Stomach (tissue), 4 donors: ENCODE measurements around the gene TTC39B.

ENCODE experiments used
- EP300 ChIP-seq: sonication (generic); formaldehyde crosslinking; IDR thresholded peaks from one replicate; pipeline ENCODE4 v1.6.1; 2017; ENCODE audit warnings: antibody characterized with exemption
- POLR2A ChIP-seq, 4 donors: fragments of 450-650 bp; IDR thresholded peaks; one replicate each; pipeline ENCODE4 v1.6.1; 2016; ENCODE audit warnings: antibody characterized with exemption in 4 of 4, control low read depth in 2 of 4, mild to moderate bottlenecking in 1 of 4, moderate library complexity in 1 of 4
- POLR2AphosphoS5 ChIP-seq, 3 donors: sonication (generic); formaldehyde crosslinking; IDR thresholded peaks; one replicate each; pipeline ENCODE4 v1.6.1; 2016; ENCODE audit warnings: antibody characterized with exemption in 3 of 3
- TF ChIP-seq, protein P1 (sequence below), 7 experiments: fragments of 450-650 bp in 4 of 7; fragments of 200-600 bp in 3 of 7; sonication (generic) in 3 of 7; IDR thresholded peaks; one replicate each; pipeline ENCODE4 v1.5.1; 2016 to 2019; ENCODE audit warnings: antibody characterized with exemption in 7 of 7, control low read depth in 2 of 7, mild to moderate bottlenecking in 1 of 7

DNA sequence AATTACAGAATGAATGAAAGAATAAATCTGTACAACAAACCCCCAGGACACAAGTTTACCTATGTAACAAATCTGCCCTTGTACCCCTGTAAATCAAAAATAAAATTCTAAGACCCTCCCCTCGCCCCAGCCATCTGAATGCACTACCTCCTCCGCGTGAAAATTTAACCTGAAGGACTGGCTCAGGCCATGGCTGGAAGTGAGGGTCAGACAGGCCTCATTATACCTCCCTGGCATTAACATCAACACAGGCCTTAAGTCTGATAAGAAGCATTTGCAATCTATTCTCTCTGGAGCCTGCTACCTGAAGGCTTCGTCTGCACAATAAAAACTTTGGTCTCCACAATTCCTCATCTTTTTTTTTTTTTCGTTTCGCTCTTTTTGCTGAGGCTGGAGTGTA is 48.7 kb upstream of the TTC39B start:
- TF ChIP-seq, protein P1, sequence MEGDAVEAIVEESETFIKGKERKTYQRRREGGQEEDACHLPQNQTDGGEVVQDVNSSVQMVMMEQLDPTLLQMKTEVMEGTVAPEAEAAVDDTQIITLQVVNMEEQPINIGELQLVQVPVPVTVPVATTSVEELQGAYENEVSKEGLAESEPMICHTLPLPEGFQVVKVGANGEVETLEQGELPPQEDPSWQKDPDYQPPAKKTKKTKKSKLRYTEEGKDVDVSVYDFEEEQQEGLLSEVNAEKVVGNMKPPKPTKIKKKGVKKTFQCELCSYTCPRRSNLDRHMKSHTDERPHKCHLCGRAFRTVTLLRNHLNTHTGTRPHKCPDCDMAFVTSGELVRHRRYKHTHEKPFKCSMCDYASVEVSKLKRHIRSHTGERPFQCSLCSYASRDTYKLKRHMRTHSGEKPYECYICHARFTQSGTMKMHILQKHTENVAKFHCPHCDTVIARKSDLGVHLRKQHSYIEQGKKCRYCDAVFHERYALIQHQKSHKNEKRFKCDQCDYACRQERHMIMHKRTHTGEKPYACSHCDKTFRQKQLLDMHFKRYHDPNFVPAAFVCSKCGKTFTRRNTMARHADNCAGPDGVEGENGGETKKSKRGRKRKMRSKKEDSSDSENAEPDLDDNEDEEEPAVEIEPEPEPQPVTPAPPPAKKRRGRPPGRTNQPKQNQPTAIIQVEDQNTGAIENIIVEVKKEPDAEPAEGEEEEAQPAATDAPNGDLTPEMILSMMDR (IDR thresholded peaks at IDR 0.05), result no peak
- TF ChIP-seq POLR2A (IDR thresholded peaks at IDR 0.05) (no peak), POLR2AphosphoS5 (IDR thresholded peaks at IDR 0.05) (no peak), EP300 (no peak)
